AG04450 (cell line): ENCODE results near the gene MRM2. TPM values are rescaled to one million over a fixed set of nuclear protein-coding genes. Genes with fewer than 3 reads are reported as not detected.
A peak's percentile ranks its signal among the peaks of the same experiment; 100 is the strongest.

Experiments used
- CTCF ChIA-PET: fragments of 300-600, 350-600 bp; formaldehyde crosslinking; extraction: SDS; loops from one replicate; lab custom pipeline; 2022; ENCODE audit warnings: antibody characterized with exemption, inconsistent platforms; lab: Charles Lee
- POLR2A ChIA-PET: fragments of 350-600 bp; formaldehyde crosslinking; extraction: SDS; loops from one replicate; lab custom pipeline; 2021; ENCODE audit warnings: antibody characterized with exemption, inconsistent platforms; lab: Yijun Ruan, JAX
- DNase-seq: peaks from one replicate; pipeline ENCODE4 v3.0.0-alpha.2; 2011; ENCODE audit warnings: low read depth, low spot score
- H3K27ac ChIP-seq: one replicate; pipeline ENCODE4 v1.5.1; 2012; ENCODE audit warnings: low read depth, low read length, control low read depth
- H3K27me3 ChIP-seq: one replicate; pipeline ENCODE4 v1.6.0; 2012; ENCODE audit warnings: low read length; ENCODE audit not compliant: control insufficient read depth, insufficient read depth
- H3K4me3 ChIP-seq: 2 replicates; pipeline ENCODE4 v1.5.1; 2011; ENCODE audit warnings: mild to moderate bottlenecking, low read depth, low read length, control low read depth
- H3K9me3 ChIP-seq: 2 replicates; pipeline ENCODE4 v1.5.1; 2012; ENCODE audit warnings: low read length; ENCODE audit not compliant: control insufficient read depth, insufficient read depth
- polyA plus RNA-seq: library from polyadenylated mRNA; depleted of rRNA; stranded (reverse); fragments of >200 nt; gene quantifications from 2 replicates; pipeline ENCODE4 v1.2.3, GENCODE V29; 2011
- TF ChIP-seq, protein P1 (sequence below): IDR thresholded peaks from 2 replicates; pipeline ENCODE4 v1.5.1; 2011; ENCODE audit warnings: low read depth, low read length, control low read depth, inconsistent platforms

MRM2 gene
- polyA plus RNA-seq, 1 experiment, result 18.4 TPM

DNA sequence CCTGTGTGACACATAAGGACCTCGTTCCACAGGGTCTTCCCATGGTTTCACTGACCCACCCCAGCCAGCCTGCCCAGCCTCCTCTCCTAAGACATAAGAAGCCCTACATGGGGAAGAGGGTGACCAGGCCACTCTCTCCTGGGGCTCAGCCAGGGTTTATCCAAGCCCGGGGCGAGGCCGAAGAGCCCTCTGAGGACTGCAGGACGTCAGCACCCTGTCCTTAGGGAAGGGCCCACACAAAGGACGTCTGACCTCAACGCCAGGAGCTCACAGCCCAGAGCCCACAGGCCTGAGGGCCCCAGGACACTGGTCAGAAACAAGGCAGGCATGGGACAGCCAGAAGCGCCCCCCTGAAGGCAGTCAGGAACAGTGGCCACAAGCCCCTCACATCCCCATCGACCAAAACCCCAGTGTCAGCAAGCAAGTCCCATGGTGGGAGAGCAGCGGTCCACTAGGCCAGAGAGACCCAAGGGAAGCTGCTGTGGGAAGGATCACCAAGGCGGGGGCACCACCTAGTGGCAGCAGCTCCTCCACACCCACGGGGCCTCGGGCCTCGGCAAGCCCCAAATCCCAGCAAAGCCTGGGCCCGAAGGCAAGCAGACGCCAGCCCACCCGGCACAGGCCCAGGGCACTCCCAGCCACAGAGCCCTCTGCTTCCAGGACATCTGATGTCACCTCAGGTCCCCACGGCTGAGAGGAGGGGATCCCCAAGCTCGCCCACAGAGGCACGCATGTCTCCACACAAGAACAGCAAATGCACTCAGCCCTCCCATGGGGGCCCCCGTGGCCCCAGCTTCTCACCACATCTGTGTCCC, 32.7 kb downstream of the MRM2 start:
- ChIA-PET POLR2A (interaction anchor here (1.5 kb wide), 1 partner anchor 149 kb away, joined by 5 read pairs; no protein-coding TSS in a partner anchor), CTCF (interaction anchor here (0.5 to 1.6 kb wide), 10 partner anchors 9 to 947 kb away, joined by 3 to 5 read pairs (median 4); no protein-coding TSS in a partner anchor)
- H3K4me3 ChIP-seq, result no peak overlapping the region
- H3K27ac ChIP-seq, result no peak overlapping the region
- no peaks in the 10 kb centered on the region for H3K27me3 ChIP-seq
- peaks cover 5% of the 10 kb centered on the region; the same call in 1 of the 2 replicates for H3K9me3 ChIP-seq
- DNase-seq, result peak; percentile 55
- TF ChIP-seq, protein P1, sequence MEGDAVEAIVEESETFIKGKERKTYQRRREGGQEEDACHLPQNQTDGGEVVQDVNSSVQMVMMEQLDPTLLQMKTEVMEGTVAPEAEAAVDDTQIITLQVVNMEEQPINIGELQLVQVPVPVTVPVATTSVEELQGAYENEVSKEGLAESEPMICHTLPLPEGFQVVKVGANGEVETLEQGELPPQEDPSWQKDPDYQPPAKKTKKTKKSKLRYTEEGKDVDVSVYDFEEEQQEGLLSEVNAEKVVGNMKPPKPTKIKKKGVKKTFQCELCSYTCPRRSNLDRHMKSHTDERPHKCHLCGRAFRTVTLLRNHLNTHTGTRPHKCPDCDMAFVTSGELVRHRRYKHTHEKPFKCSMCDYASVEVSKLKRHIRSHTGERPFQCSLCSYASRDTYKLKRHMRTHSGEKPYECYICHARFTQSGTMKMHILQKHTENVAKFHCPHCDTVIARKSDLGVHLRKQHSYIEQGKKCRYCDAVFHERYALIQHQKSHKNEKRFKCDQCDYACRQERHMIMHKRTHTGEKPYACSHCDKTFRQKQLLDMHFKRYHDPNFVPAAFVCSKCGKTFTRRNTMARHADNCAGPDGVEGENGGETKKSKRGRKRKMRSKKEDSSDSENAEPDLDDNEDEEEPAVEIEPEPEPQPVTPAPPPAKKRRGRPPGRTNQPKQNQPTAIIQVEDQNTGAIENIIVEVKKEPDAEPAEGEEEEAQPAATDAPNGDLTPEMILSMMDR, result peak; percentile 90

DNA sequence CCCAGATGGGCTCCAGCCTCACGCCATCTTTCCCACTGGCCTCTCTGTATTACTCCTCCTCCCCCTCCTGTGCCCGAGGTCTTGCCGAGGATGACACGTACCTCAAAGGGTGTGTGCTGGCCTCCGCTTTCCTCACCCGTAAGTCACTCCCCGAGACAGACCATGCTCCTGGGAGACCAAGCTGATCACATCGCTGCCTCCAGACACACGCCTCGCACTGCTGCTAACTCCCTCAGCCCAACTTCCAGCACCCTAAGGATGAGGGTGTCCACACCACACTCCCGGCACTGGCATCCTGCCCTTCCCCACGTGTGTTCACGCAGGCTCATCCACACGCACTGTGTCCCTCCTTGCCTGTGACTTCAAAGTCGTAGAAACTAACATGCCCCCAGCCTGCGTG, 33.3 kb downstream of the MRM2 start:
- ChIA-PET POLR2A (no interaction called here), CTCF (interaction anchor here (0.9 to 1.6 kb wide), 3 partner anchors 14 to 547 kb away, joined by 3 to 5 read pairs (median 4); no protein-coding TSS in a partner anchor)
- Histone ChIP-seq H3K27ac (no peak overlapping the region), H3K27me3 (no peaks in the 10 kb centered on the region), H3K4me3 (no peak overlapping the region), H3K9me3 (peaks cover 5% of the 10 kb centered on the region; the same call in 1 of the 2 replicates)
- no peak for DNase-seq
- TF ChIP-seq, protein P1, result no peak

DNA sequence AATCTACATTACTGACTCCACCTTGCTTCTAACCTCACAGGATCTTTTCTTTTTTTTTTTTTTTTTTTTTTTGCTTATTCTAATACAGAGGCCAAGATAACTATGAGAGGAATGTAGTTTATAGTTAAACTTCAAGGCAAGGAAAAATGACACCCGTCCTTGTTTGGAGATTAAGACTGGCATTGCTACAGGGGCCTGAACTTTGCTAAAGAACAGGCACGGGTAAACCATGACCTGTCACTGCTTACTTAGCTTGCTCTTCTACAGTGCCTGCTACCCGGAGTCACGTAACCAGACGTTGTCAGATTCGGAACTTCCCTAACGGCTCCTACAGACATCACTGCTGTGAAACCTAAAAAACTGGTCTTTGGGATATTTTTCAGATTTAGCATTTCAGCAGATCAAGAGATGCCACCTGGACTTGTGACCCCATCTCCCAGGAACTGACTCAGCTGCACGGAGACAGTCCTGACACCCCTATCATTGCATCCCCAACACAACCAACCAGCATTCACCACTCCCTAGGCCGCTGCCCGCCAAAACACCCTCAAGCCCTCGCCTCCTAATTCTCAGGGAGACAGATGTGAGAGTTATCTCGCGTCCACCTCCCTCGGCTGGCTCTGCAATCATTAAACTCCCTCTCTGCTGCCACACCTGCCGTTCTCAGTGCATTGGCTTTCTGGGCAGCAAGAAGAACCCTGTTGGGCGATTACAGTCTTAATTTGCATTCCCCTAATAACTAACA, 36.8 kb downstream of the MRM2 start:
- no peak overlapping the region for H3K27ac ChIP-seq
- H3K9me3 ChIP-seq, result no peaks in the 10 kb centered on the region; the same call in 1 of the 2 replicates
- H3K27me3 ChIP-seq, result no peaks in the 10 kb centered on the region
- CTCF ChIA-PET, result interaction anchor here (0.7 to 1.6 kb wide), 2 partner anchors 10 to 141 kb away, joined by 3 to 6 read pairs; no protein-coding TSS in a partner anchor
- TF ChIP-seq, protein P1, result no peak
- no peak overlapping the region for H3K4me3 ChIP-seq
- POLR2A ChIA-PET, result interaction anchor here (0.7 kb wide), 2 partner anchors 18 to 29 kb away, joined by 4 to 15 read pairs; no protein-coding TSS in a partner anchor
- no peak for DNase-seq

DNA sequence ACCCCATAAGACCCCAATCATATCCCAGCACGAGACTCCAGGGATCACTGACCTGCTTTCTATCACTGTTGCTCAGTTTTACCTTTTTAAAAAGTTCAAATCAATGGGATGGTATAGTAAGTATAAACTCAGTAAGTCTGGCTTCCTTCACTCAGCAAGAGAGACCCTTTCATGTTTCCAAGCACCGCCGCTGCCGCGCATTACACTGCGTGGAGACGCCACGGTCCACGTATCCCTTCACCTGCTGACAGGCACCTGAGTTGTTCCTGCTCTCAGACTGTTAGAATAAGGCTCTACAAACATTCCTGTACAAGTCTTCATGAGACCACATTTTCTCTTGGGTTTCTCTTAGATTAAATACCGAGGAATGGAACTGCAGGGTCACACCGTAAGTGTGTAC, 37.6 kb downstream of the MRM2 start:
- ChIA-PET CTCF (interaction anchor here (0.7 to 1.7 kb wide), 3 partner anchors 10 to 144 kb away, joined by 3 to 6 read pairs (median 5); no protein-coding TSS in a partner anchor), POLR2A (no interaction called here)
- Histone ChIP-seq H3K9me3 (no peaks in the 10 kb centered on the region), H3K27ac (no peak overlapping the region), H3K27me3 (no peaks in the 10 kb centered on the region), H3K4me3 (no peak overlapping the region)
- no peak for DNase-seq
- TF ChIP-seq, protein P1, result no peak
